Activated CD8-positive, alpha-beta memory T cell treated with anti-CD3 and anti-CD28 coated beads, Interleukin-2, amount 50 U/mL, for 24 hours (primary cell): Measurements from ENCODE around the gene ERP29.
"Not testable (repeated sequence)": the region's sequence is repeated elsewhere in the genome, so short reads cannot be mapped to it uniquely, and the experiment has no call there.

ENCODE experiments used
- DNase-seq: peaks from one replicate; pipeline ENCODE4 v3.0.0-alpha.2; 2020; ENCODE audit errors: extremely low read depth

ERP29 gene

GRCh38 chr12:112012775-112013600 lies at the start of gene ERP29, which contains the start of gene TMEM116:
Gene ERP29, plus strand, starts transcription at chr12:112013426. Its CDS starts 40 bp downstream, at chr12:112013466.
Gene TMEM116, minus strand, starts transcription at chr12:112013165. Its CDS starts 7,895 bp downstream, at chr12:112005270.
- peak; percentile 100 for DNase-seq

- DNase-seq: no peak
Measured at GRCh38 chr12:111964935-111965334, 48.3 kb upstream of the ERP29 start.

GRCh38 chr12:111971800-111972199 lies 41.4 kb upstream of the ERP29 start:
- DNase-seq: no peak

GRCh38 chr12:111975161-111975931 lies 37.9 kb upstream of the ERP29 start:
- DNase-seq: no peak

- no peak for DNase-seq
Measured at GRCh38 chr12:111976291-111976690, 36.9 kb upstream of the ERP29 start.

GRCh38 chr12:111976860-111977259 lies 36.4 kb upstream of the ERP29 start:
- no peak for DNase-seq

- DNase-seq: no peak
Measured at GRCh38 chr12:111978545-111978944, 34.7 kb upstream of the ERP29 start.

- no peak for DNase-seq
Measured at GRCh38 chr12:111980598-111980997, 32.6 kb upstream of the ERP29 start.

- DNase-seq: no peak
Measured at GRCh38 chr12:111981987-111982386, 31.2 kb upstream of the ERP29 start.

- DNase-seq: no peak
Measured at GRCh38 chr12:111984820-111985219, 28.4 kb upstream of the ERP29 start.

GRCh38 chr12:111991535-111991934 lies 21.7 kb upstream of the ERP29 start:
- no peak for DNase-seq

GRCh38 chr12:111991946-111992345 lies 21.3 kb upstream of the ERP29 start:
- DNase-seq: no peak

- DNase-seq: no peak
Measured at GRCh38 chr12:111992464-111992863, 20.8 kb upstream of the ERP29 start.

GRCh38 chr12:111993292-111994150 lies 19.7 kb upstream of the ERP29 start:
- DNase-seq: no peak

- DNase-seq: not testable (repeated sequence)
Measured at GRCh38 chr12:111994211-111995111, 18.8 kb upstream of the ERP29 start.

- no peak for DNase-seq
Measured at GRCh38 chr12:111995782-111996480, 17.3 kb upstream of the ERP29 start.

- no peak for DNase-seq
Measured at GRCh38 chr12:111997300-111997699, 15.9 kb upstream of the ERP29 start.

- no peak for DNase-seq
Measured at GRCh38 chr12:111998015-111998414, 15.2 kb upstream of the ERP29 start.

GRCh38 chr12:111999129-111999528 lies 14.1 kb upstream of the ERP29 start:
- not testable (repeated sequence) for DNase-seq

- DNase-seq: no peak
Measured at GRCh38 chr12:112000820-112001219, 12.4 kb upstream of the ERP29 start.
